H1 (cell line): Measurements from ENCODE around the gene MAVS. TPM values are rescaled to one million over a fixed set of nuclear protein-coding genes. Genes with fewer than 3 reads are reported as not detected.

ENCODE experiments used
- CTCF ChIA-PET: fragments of 300-600 bp; sonication (Branson Sonifier 250); formaldehyde crosslinking; loops from one replicate; lab custom pipeline; 2021; ENCODE audit not compliant: partially characterized antibody; lab: Charles Lee
- POLR2A ChIA-PET: fragments of 300-600 bp; sonication (Branson Sonifier 250); formaldehyde crosslinking; loops from one replicate; lab custom pipeline; 2021; ENCODE audit warnings: inconsistent platforms; ENCODE audit not compliant: partially characterized antibody; lab: Charles Lee
- DNase-seq, 2 experiments: peaks; one replicate each; pipeline versions ENCODE4 v3.0.0 to v3.0.0-alpha.2; 2010 to 2022; ENCODE audit warnings: low spot score in 2 of 2, low read depth in 1 of 2, mixed read lengths in 1 of 2
- FAIRE-seq: peaks from 2 replicates; lab custom pipeline; 2011; peaks lifted over from hg19 to GRCh38; lab: Jason Lieb, UNC
- H2AFZ ChIP-seq: 2 replicates; pipeline ENCODE4 v1.8.1; 2012; ENCODE audit warnings: low read length, inconsistent platforms
- H2AK5ac ChIP-seq: 2 replicates; pipeline ENCODE4 v1.6.1; 2013; ENCODE audit warnings: low read depth, low read length
- H2BK120ac ChIP-seq: replicated peaks from 2 replicates; pipeline ENCODE3; 2013; ENCODE audit warnings: low read depth, low read length, inconsistent platforms
- H2BK12ac ChIP-seq: 2 replicates; pipeline ENCODE4 v1.6.1; 2013; ENCODE audit warnings: low read depth, low read length
- H2BK15ac ChIP-seq: 2 replicates; pipeline ENCODE4 v1.6.1; 2013; ENCODE audit warnings: low read length
- H2BK20ac ChIP-seq: 2 replicates; pipeline ENCODE4 v1.6.1; 2013; ENCODE audit warnings: low read length
- H2BK5ac ChIP-seq: 2 replicates; pipeline ENCODE4 v1.6.1; 2013; ENCODE audit warnings: low read depth, low read length
- H3K14ac ChIP-seq: 2 replicates; pipeline ENCODE4 v1.6.1; 2013; ENCODE audit warnings: inconsistent platforms; ENCODE audit not compliant: insufficient read length
- H3K18ac ChIP-seq: 2 replicates; pipeline ENCODE4 v1.6.1; 2013; ENCODE audit warnings: low read length; ENCODE audit errors: extremely low read depth
- H3K23ac ChIP-seq: 2 replicates; pipeline ENCODE4 v1.6.1; 2013; ENCODE audit warnings: inconsistent platforms; ENCODE audit not compliant: insufficient read length
- H3K23me2 ChIP-seq: 2 replicates; pipeline ENCODE4 v1.6.1; 2013; ENCODE audit warnings: low read depth, low read length
- H3K27ac ChIP-seq: 2 replicates; pipeline ENCODE4 v1.6.1; 2011; ENCODE audit warnings: low read depth, low read length, inconsistent platforms
- H3K27me3 ChIP-seq, 4 experiments: replicated peaks in 1 of 4; 1 replicate in 1 of 4; 2 replicates in 3 of 4; pipeline versions ENCODE4 v1.6.1 to v1.8.1; 2011 to 2013; ENCODE audit warnings: low read length in 3 of 4, mild to moderate bottlenecking in 3 of 4, inconsistent platforms in 2 of 4, mixed read lengths in 2 of 4, moderate library complexity in 1 of 4; ENCODE audit not compliant: control insufficient read depth in 3 of 4, insufficient read depth in 3 of 4; ENCODE audit errors: extremely low read depth in 1 of 4
- H3K36me3 ChIP-seq, 4 experiments: 2 replicates each; pipeline versions ENCODE4 v1.6.1 to v1.8.1; 2011 to 2013; ENCODE audit warnings: mild to moderate bottlenecking in 4 of 4, low read length in 3 of 4, moderate library complexity in 2 of 4, control low read depth in 1 of 4, inconsistent platforms in 1 of 4; ENCODE audit not compliant: insufficient read depth in 4 of 4, control insufficient read depth in 2 of 4
- H3K4ac ChIP-seq: replicated peaks from 2 replicates; pipeline ENCODE3; 2013; ENCODE audit warnings: low read length, low read depth, mixed read lengths, inconsistent platforms; ENCODE audit not compliant: insufficient read length
- H3K4me1 ChIP-seq, 4 experiments: replicated peaks in 1 of 4; 1 replicate in 1 of 4; 2 replicates in 3 of 4; pipeline versions ENCODE4 v1.6.1 to v1.8.1; 2011 to 2013; ENCODE audit warnings: low read length in 3 of 4, inconsistent platforms in 2 of 4, mixed read lengths in 1 of 4; ENCODE audit not compliant: insufficient read depth in 4 of 4, control insufficient read depth in 3 of 4
- H3K4me2 ChIP-seq, 2 experiments: 2 replicates each; pipeline versions ENCODE4 v1.6.1 to v1.8.1; 2011 to 2013; ENCODE audit warnings: low read depth in 2 of 2, low read length in 2 of 2, control low read depth in 1 of 2, inconsistent platforms in 1 of 2, mild to moderate bottlenecking in 1 of 2; ENCODE audit not compliant: insufficient read depth in 1 of 2
- H3K4me3 ChIP-seq, 4 experiments: fragments of 200-600, 300-600 bp in 1 of 4; sonication (generic), shearing (Covaris generic), sonication (Bioruptor Twin) in 1 of 4; 2 replicates each; pipeline versions ENCODE4 v1.5.1 to v1.8.1; 2011 to 2016; ENCODE audit warnings: low read length in 4 of 4, low read depth in 3 of 4, control low read depth in 2 of 4, inconsistent platforms in 2 of 4, mild to moderate bottlenecking in 2 of 4, mixed read lengths in 1 of 4, moderate library complexity in 1 of 4; ENCODE audit not compliant: insufficient read depth in 2 of 4; ENCODE audit errors: extremely low read depth in 1 of 4
- H3K56ac ChIP-seq: replicated peaks from 2 replicates; pipeline ENCODE3; 2013; ENCODE audit warnings: low read depth, mild to moderate bottlenecking, mixed read lengths, low read length, inconsistent platforms; ENCODE audit not compliant: insufficient read length
- H3K79me1 ChIP-seq: 2 replicates; pipeline ENCODE4 v1.6.1; 2013; ENCODE audit warnings: low read depth, low read length, control low read depth
- H3K79me2 ChIP-seq, 2 experiments: 2 replicates each; pipeline versions ENCODE4 v1.6.1 to v1.8.1; 2012 to 2013; ENCODE audit warnings: low read length in 2 of 2, mild to moderate bottlenecking in 2 of 2, inconsistent platforms in 1 of 2; ENCODE audit not compliant: insufficient read depth in 2 of 2, control insufficient read depth in 1 of 2
- H3K9ac ChIP-seq, 4 experiments: replicated peaks in 1 of 4; 1 replicate in 1 of 4; 2 replicates in 3 of 4; pipeline versions ENCODE4 v1.6.1 to v1.8.1; 2011 to 2013; ENCODE audit warnings: low read depth in 3 of 4, low read length in 3 of 4, control low read depth in 2 of 4, mild to moderate bottlenecking in 2 of 4, moderate library complexity in 2 of 4, inconsistent platforms in 1 of 4; ENCODE audit errors: extremely low read depth in 1 of 4
- H3K9me3 ChIP-seq, 2 experiments: 2 replicates each; pipeline versions ENCODE4 v1.6.1 to v1.8.1; 2012 to 2013; ENCODE audit warnings: mild to moderate bottlenecking in 2 of 2, moderate library complexity in 2 of 2, control low read depth in 1 of 2, inconsistent platforms in 1 of 2, low read depth in 1 of 2, low read length in 1 of 2, mixed read lengths in 1 of 2; ENCODE audit not compliant: insufficient read depth in 2 of 2
- H4K20me1 ChIP-seq, 2 experiments: replicated peaks in 1 of 2; 2 replicates each; pipeline versions ENCODE3 to v1.8.1; 2011 to 2013; ENCODE audit warnings: inconsistent platforms in 2 of 2, low read length in 2 of 2, mild to moderate bottlenecking in 1 of 2; ENCODE audit not compliant: insufficient read depth in 2 of 2, control insufficient read depth in 1 of 2
- H4K5ac ChIP-seq: 2 replicates; pipeline ENCODE4 v1.6.1; 2013; ENCODE audit warnings: low read length, low read depth, mixed read lengths, inconsistent platforms; ENCODE audit not compliant: insufficient read length
- H4K8ac ChIP-seq: 2 replicates; pipeline ENCODE4 v1.8.0; 2013; ENCODE audit warnings: mild to moderate bottlenecking, moderate library complexity, low read length, inconsistent platforms; ENCODE audit not compliant: insufficient read depth; ENCODE audit errors: extremely low read depth
- H4K91ac ChIP-seq: replicated peaks from 2 replicates; pipeline ENCODE3; 2013; ENCODE audit warnings: low read length, mixed read lengths, inconsistent platforms; ENCODE audit not compliant: insufficient read length
- BACH1 ChIP-seq: IDR thresholded peaks from 2 replicates; pipeline ENCODE4 v1.6.1; 2012; ENCODE audit warnings: low read length, improper control_type of control experiment
- CEBPB ChIP-seq: IDR thresholded peaks from 2 replicates; pipeline ENCODE4 v1.6.1; 2012; ENCODE audit warnings: low read depth, low read length
- CHD1 ChIP-seq: IDR thresholded peaks from 2 replicates; pipeline ENCODE4 v1.6.1; 2012; ENCODE audit warnings: low read depth, low read length, improper control_type of control experiment
- CREB1 ChIP-seq: IDR thresholded peaks from 2 replicates; pipeline ENCODE4 v1.6.1; 2012; ENCODE audit warnings: inconsistent platforms
- MAFK ChIP-seq: IDR thresholded peaks from 2 replicates; pipeline ENCODE4 v1.6.1; 2012; ENCODE audit warnings: low read depth, mild to moderate bottlenecking, improper control_type of control experiment, low read length
- SIN3A ChIP-seq, 2 experiments: IDR thresholded peaks in 1 of 2; conservative IDR thresholded peaks in 1 of 2; 2 replicates each; pipeline ENCODE4 v1.6.1; 2011 to 2012; ENCODE audit warnings: low read length in 2 of 2, improper control_type of control experiment in 1 of 2, low read depth in 1 of 2, mild to moderate bottlenecking in 1 of 2
- SP4 ChIP-seq: IDR thresholded peaks from 2 replicates; pipeline ENCODE4 v1.6.1; 2012; ENCODE audit warnings: low read length, inconsistent platforms
- WGBS, 2 experiments: shearing (Covaris generic) in 1 of 2; methylation state at CpG; one replicate each; pipeline versions ENCODE4 v1.1.6 to v1.1.7; 2013 to 2015; ENCODE audit warnings: low lambda C conversion rate in 2 of 2, mixed read lengths in 2 of 2, inconsistent platforms in 1 of 2, low coverage in 1 of 2, missing lambda C conversion rate in 1 of 2; ENCODE audit not compliant: insufficient replicate concordance in 2 of 2, insufficient coverage in 1 of 2, insufficient read length in 1 of 2; ENCODE audit errors: extremely low coverage in 1 of 2, missing lambda C conversion rate in 1 of 2; 5-methylcytosine and 5-hydroxymethylcytosine counted together
- polyA plus RNA-seq, 7 experiments: library from polyadenylated mRNA; depleted of rRNA in 3 of 7; stranded (reverse) in 5 of 7; unstranded in 2 of 7; fragments of >200 nt in 5 of 7; fragments of 200-250 nt in 2 of 7; gene quantifications; 1 replicate in 5 of 7; 2 replicates in 1 of 7; 4 replicates in 1 of 7; pipeline versions ENCODE4 v1.2.1 to v1.2.3, GENCODE V29; 2011 to 2013; ENCODE audit warnings: missing spikeins in 2 of 7, mixed read lengths in 2 of 7
- total RNA-seq: library from RNA; stranded (reverse); fragmentation: NEBNext Ultra II Directional; extraction: Animal tissue kit (Norgen Biotek cat#: 25700); gene quantifications from 2 replicates; pipeline ENCODE4 v1.2.1, GENCODE V29; 2021

Gene MAVS
- total and polyA plus RNA-seq, 2 of the 8 experiments (the other 6 are each of a cell fraction or from before 2014, with no cell fraction given), result 9.9 to 24.3 TPM

DNA sequence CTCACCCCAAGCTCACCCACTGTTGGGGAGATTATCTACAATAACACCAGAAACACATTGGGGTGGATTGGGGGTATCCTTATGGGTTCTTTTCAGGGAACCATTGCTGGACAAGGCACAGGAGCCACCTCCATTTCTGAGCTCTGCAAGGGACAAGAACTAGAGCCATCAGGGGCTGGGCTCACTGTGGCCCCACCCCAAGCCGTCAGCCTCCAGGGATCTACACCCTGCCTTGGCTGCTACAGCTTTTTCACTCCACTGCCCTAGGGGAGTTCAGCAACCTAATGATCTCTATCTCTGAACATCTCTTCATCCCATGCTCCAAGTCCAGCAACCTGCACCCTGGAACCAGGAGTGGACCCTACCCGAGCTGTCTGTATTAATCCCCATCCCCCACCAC lies 21.2 kb downstream of the MAVS start:
- H4K5ac ChIP-seq, result no peak overlapping the region
- H2BK20ac ChIP-seq, result no peak overlapping the region
- no peak overlapping the region for H2AK5ac ChIP-seq
- H3K4me1 ChIP-seq, result no peaks in the 10 kb centered on the region
- H3K9me3 ChIP-seq, result no peaks in the 10 kb centered on the region
- no peak overlapping the region for H2AFZ ChIP-seq
- no peak overlapping the region for H3K18ac ChIP-seq
- no peak overlapping the region for H4K91ac ChIP-seq
- no peaks in the 10 kb centered on the region for H3K79me2 ChIP-seq
- H3K4me2 ChIP-seq, result no peak overlapping the region
- H3K4me3 ChIP-seq, result no peak overlapping the region
- H4K8ac ChIP-seq, result no peak overlapping the region; the same call in 1 of the 2 replicates
- no peak overlapping the region for H2BK5ac ChIP-seq
- no peak overlapping the region for H3K23ac ChIP-seq
- H3K27ac ChIP-seq, result no peak overlapping the region
- H3K36me3 ChIP-seq, result peaks cover 3 to 28% (median 22%) of the 10 kb centered on the region in 4 experiments; a peak in 6 of 8 replicates
- TF ChIP-seq SIN3A (conservative IDR thresholded peaks at IDR 0.05 in 1 of 2, IDR thresholded peaks at IDR 0.05 in 1 of 2; ENCODE audit: low read depth in 1 of 2, low read length in 2 of 2) (no peak), CEBPB (no peak), SP4 (no peak), BACH1 (no peak), CHD1 (no peak), MAFK (no peak), CREB1 (no peak)
- no peak overlapping the region for H3K56ac ChIP-seq
- H2BK12ac ChIP-seq, result no peak overlapping the region
- no peak for DNase-seq
- no peaks in the 10 kb centered on the region for H3K27me3 ChIP-seq
- H3K79me1 ChIP-seq, result no peaks in the 10 kb centered on the region
- H2BK15ac ChIP-seq, result no peak overlapping the region
- peaks cover 0 to 13% of the 10 kb centered on the region in 2 experiments for H4K20me1 ChIP-seq
- H3K9ac ChIP-seq, result no peak overlapping the region
- 79% methylated on average over 2 of the region's 2 CpGs; no CpG with 5 or more reads in 1 of the 2 experiments for WGBS, 2 experiments
- H3K23me2 ChIP-seq, result no peaks in the 10 kb centered on the region
- H3K4ac ChIP-seq, result no peak overlapping the region
- no peak for FAIRE-seq
- H3K14ac ChIP-seq, result no peak overlapping the region
- ChIA-PET CTCF (interaction anchor here (1.6 to 7.0 kb wide), 3 partner anchors 12 to 204 kb away, joined by 4 to 55 read pairs (median 7); no protein-coding TSS in a partner anchor), POLR2A (interaction anchor here (1.1 to 5.6 kb wide), 3 partner anchors 10 to 23 kb away, joined by 4 to 34 read pairs (median 9); no protein-coding TSS in a partner anchor)
- no peak overlapping the region for H2BK120ac ChIP-seq
